ENCODE measurements around the gene MYRF.

Gene MYRF

GRCh38 chr11:61765550-61766253, 13.3 kb downstream of the MYRF start:
- Histone ChIP-seq H3K4me1 (ENCODE audit: control insufficient read depth in 2 of 2, insufficient read depth in 2 of 2, low read length in 2 of 2) (peaks cover 0 to 2% of the 10 kb centered on the region in 2 donors), H3K9me3 (ENCODE audit: control insufficient read depth in 2 of 2, low read length in 2 of 2) (no peaks in the 10 kb centered on the region), H3K9ac (ENCODE audit: low read depth in 1 of 2, low read length in 2 of 2) (no peak overlapping the region), H3K27me3 (ENCODE audit: control insufficient read depth in 2 of 2, insufficient read depth in 2 of 2, low read length in 2 of 2) (no peaks in the 10 kb centered on the region), H3K36me3 (ENCODE audit: control insufficient read depth in 2 of 2, insufficient read depth in 2 of 2, low read length in 2 of 2) (no peaks in the 10 kb centered on the region), H3K27ac (ENCODE audit: low read depth in 2 of 2, low read length in 2 of 2) (no peak overlapping the region), H3K4me3 (ENCODE audit: low read length in 2 of 2) (no peak overlapping the region)

- no peaks in the 10 kb centered on the region for H3K9me3 ChIP-seq (ENCODE audit: control insufficient read depth in 2 of 2, low read length in 2 of 2)
- H3K27ac ChIP-seq (ENCODE audit: low read depth in 2 of 2, low read length in 2 of 2): no peak overlapping the region
- H3K27me3 ChIP-seq (ENCODE audit: control insufficient read depth in 2 of 2, insufficient read depth in 2 of 2, low read length in 2 of 2): no peaks in the 10 kb centered on the region
- no peak overlapping the region for H3K4me3 ChIP-seq (ENCODE audit: low read length in 2 of 2)
- H3K9ac ChIP-seq (ENCODE audit: low read depth in 1 of 2, low read length in 2 of 2): no peak overlapping the region
- H3K4me1 ChIP-seq (ENCODE audit: control insufficient read depth in 2 of 2, insufficient read depth in 2 of 2, low read length in 2 of 2): peaks cover 0 to 2% of the 10 kb centered on the region in 2 donors
- no peaks in the 10 kb centered on the region for H3K36me3 ChIP-seq (ENCODE audit: control insufficient read depth in 2 of 2, insufficient read depth in 2 of 2, low read length in 2 of 2)
Measured at GRCh38 chr11:61766353-61766841, 14.0 kb downstream of the MYRF start.

- Histone ChIP-seq H3K9ac (ENCODE audit: low read depth in 1 of 2, low read length in 2 of 2) (no peak overlapping the region), H3K4me3 (ENCODE audit: low read length in 2 of 2) (no peak overlapping the region), H3K4me1 (ENCODE audit: control insufficient read depth in 2 of 2, insufficient read depth in 2 of 2, low read length in 2 of 2) (peaks cover 3 to 5% of the 10 kb centered on the region in 2 donors)
Measured at GRCh38 chr11:61768376-61769076, 16.1 kb downstream of the MYRF start.

GRCh38 chr11:61769169-61769920, 16.9 kb downstream of the MYRF start:
- Histone ChIP-seq H3K9ac (ENCODE audit: low read depth in 1 of 2, low read length in 2 of 2) (no peak overlapping the region), H3K27ac (ENCODE audit: low read depth in 2 of 2, low read length in 2 of 2) (no peak overlapping the region), H3K27me3 (ENCODE audit: control insufficient read depth in 2 of 2, insufficient read depth in 2 of 2, low read length in 2 of 2) (no peaks in the 10 kb centered on the region), H3K4me3 (ENCODE audit: low read length in 2 of 2) (no peak overlapping the region), H3K36me3 (ENCODE audit: control insufficient read depth in 2 of 2, insufficient read depth in 2 of 2, low read length in 2 of 2) (no peaks in the 10 kb centered on the region), H3K4me1 (ENCODE audit: control insufficient read depth in 2 of 2, insufficient read depth in 2 of 2, low read length in 2 of 2) (peaks cover 3 to 5% of the 10 kb centered on the region in 2 donors), H3K9me3 (ENCODE audit: control insufficient read depth in 2 of 2, low read length in 2 of 2) (no peaks in the 10 kb centered on the region)

More at GRCh38 chr11:61768376-61769076, 16.1 kb downstream of the MYRF start:
- no peaks in the 10 kb centered on the region for H3K9me3 ChIP-seq (ENCODE audit: control insufficient read depth in 2 of 2, low read length in 2 of 2)
- H3K27me3 ChIP-seq (ENCODE audit: control insufficient read depth in 2 of 2, insufficient read depth in 2 of 2, low read length in 2 of 2): no peaks in the 10 kb centered on the region
- no peaks in the 10 kb centered on the region for H3K36me3 ChIP-seq (ENCODE audit: control insufficient read depth in 2 of 2, insufficient read depth in 2 of 2, low read length in 2 of 2)
- H3K27ac ChIP-seq (ENCODE audit: low read depth in 2 of 2, low read length in 2 of 2): no peak overlapping the region

GRCh38 chr11:61769946-61770683, 17.7 kb downstream of the MYRF start:
- H3K4me3 ChIP-seq (ENCODE audit: low read length in 2 of 2): no peak overlapping the region
- H3K4me1 ChIP-seq (ENCODE audit: control insufficient read depth in 2 of 2, insufficient read depth in 2 of 2, low read length in 2 of 2): peaks cover 3 to 5% of the 10 kb centered on the region in 2 donors
- no peaks in the 10 kb centered on the region for H3K36me3 ChIP-seq (ENCODE audit: control insufficient read depth in 2 of 2, insufficient read depth in 2 of 2, low read length in 2 of 2)
- H3K9me3 ChIP-seq (ENCODE audit: control insufficient read depth in 2 of 2, low read length in 2 of 2): no peaks in the 10 kb centered on the region
- H3K9ac ChIP-seq (ENCODE audit: low read depth in 1 of 2, low read length in 2 of 2): no peak overlapping the region
- no peaks in the 10 kb centered on the region for H3K27me3 ChIP-seq (ENCODE audit: control insufficient read depth in 2 of 2, insufficient read depth in 2 of 2, low read length in 2 of 2)
- no peak overlapping the region for H3K27ac ChIP-seq (ENCODE audit: low read depth in 2 of 2, low read length in 2 of 2)

DNA sequence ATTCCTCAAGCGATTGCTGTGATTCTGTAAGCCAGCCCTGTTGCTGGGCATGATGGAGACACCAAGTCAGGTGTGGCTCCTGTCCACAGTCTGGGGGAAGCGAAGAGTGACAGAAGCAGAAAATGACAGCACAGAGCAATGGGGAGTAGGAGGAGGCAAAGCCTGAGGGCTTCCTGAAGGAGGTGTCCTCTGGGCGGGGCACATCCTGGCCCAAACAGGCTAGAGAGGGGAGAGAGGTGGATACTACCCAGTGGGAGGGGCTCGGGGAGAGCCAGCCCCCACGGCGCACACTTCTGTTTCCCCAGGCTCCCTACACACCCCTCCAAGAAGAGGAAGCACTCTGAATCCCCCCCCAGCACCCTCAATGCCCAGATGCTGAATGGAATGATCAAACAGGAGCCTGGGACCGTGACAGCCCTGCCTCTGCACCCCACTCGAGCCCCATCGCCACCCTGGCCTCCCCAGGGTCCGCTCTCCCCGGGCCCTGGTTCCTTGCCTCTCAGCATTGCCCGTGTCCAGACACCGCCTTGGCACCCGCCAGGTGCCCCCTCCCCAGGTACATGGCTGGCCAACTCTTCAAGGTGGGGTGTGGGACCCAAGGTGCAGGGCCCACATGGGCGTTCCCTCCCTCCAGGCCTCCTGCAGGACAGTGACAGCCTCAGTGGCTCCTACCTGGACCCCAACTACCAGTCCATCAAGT, 18.9 kb downstream of the MYRF start:
- Histone ChIP-seq H3K9ac (ENCODE audit: low read depth in 1 of 2, low read length in 2 of 2) (no peak overlapping the region), H3K9me3 (ENCODE audit: control insufficient read depth in 2 of 2, low read length in 2 of 2) (no peaks in the 10 kb centered on the region), H3K27me3 (ENCODE audit: control insufficient read depth in 2 of 2, insufficient read depth in 2 of 2, low read length in 2 of 2) (no peaks in the 10 kb centered on the region), H3K36me3 (ENCODE audit: control insufficient read depth in 2 of 2, insufficient read depth in 2 of 2, low read length in 2 of 2) (no peaks in the 10 kb centered on the region), H3K4me3 (ENCODE audit: low read length in 2 of 2) (no peak overlapping the region), H3K27ac (ENCODE audit: low read depth in 2 of 2, low read length in 2 of 2) (no peak overlapping the region), H3K4me1 (ENCODE audit: control insufficient read depth in 2 of 2, insufficient read depth in 2 of 2, low read length in 2 of 2) (peaks cover 3 to 5% of the 10 kb centered on the region in 2 donors)

GRCh38 chr11:61771985-61772455, 19.6 kb downstream of the MYRF start:
- Histone ChIP-seq H3K9me3 (ENCODE audit: control insufficient read depth in 2 of 2, low read length in 2 of 2) (no peaks in the 10 kb centered on the region), H3K27ac (ENCODE audit: low read depth in 2 of 2, low read length in 2 of 2) (no peak overlapping the region), H3K4me3 (ENCODE audit: low read length in 2 of 2) (no peak overlapping the region)

GRCh38 chr11:61773356-61773755, 20.9 kb downstream of the MYRF start:
- no peak overlapping the region for H3K4me3 ChIP-seq (ENCODE audit: low read length in 2 of 2)
- peaks cover 0 to 2% of the 10 kb centered on the region in 2 donors for H3K36me3 ChIP-seq (ENCODE audit: control insufficient read depth in 2 of 2, insufficient read depth in 2 of 2, low read length in 2 of 2)
- H3K27ac ChIP-seq (ENCODE audit: low read depth in 2 of 2, low read length in 2 of 2): no peak overlapping the region
- no peaks in the 10 kb centered on the region for H3K9me3 ChIP-seq (ENCODE audit: control insufficient read depth in 2 of 2, low read length in 2 of 2)
- peaks cover 3 to 5% of the 10 kb centered on the region in 2 donors for H3K4me1 ChIP-seq (ENCODE audit: control insufficient read depth in 2 of 2, insufficient read depth in 2 of 2, low read length in 2 of 2)
- H3K27me3 ChIP-seq (ENCODE audit: control insufficient read depth in 2 of 2, insufficient read depth in 2 of 2, low read length in 2 of 2): no peaks in the 10 kb centered on the region
- H3K9ac ChIP-seq (ENCODE audit: low read depth in 1 of 2, low read length in 2 of 2): no peak overlapping the region

More at GRCh38 chr11:61771985-61772455, 19.6 kb downstream of the MYRF start:
- Histone ChIP-seq H3K27me3 (ENCODE audit: control insufficient read depth in 2 of 2, insufficient read depth in 2 of 2, low read length in 2 of 2) (no peaks in the 10 kb centered on the region), H3K9ac (ENCODE audit: low read depth in 1 of 2, low read length in 2 of 2) (no peak overlapping the region), H3K36me3 (ENCODE audit: control insufficient read depth in 2 of 2, insufficient read depth in 2 of 2, low read length in 2 of 2) (no peaks in the 10 kb centered on the region), H3K4me1 (ENCODE audit: control insufficient read depth in 2 of 2, insufficient read depth in 2 of 2, low read length in 2 of 2) (peaks cover 3 to 5% of the 10 kb centered on the region in 2 donors)

DNA sequence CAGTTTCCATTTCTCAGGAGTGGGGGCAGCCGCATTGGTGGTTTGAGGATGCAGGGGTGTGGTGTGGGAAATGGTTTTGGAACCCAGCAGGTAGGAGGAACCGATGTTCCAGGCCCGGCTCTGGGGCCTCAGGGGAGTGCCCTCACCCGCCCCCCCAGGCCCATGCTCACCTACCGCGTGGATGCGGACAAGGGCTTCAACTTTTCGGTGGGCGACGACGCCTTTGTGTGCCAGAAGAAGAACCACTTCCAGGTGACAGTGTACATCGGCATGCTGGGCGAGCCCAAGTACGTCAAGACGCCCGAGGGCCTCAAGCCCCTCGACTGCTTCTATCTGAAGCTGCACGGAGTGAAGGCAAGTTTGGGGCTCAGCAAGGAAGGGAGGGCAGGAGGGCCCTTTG, 21.4 kb downstream of the MYRF start:
- H3K9me3 ChIP-seq (ENCODE audit: control insufficient read depth in 2 of 2, low read length in 2 of 2): no peaks in the 10 kb centered on the region
- H3K9ac ChIP-seq (ENCODE audit: low read depth in 1 of 2, low read length in 2 of 2): no peak overlapping the region
- peaks cover 0 to 5% of the 10 kb centered on the region in 2 donors for H3K36me3 ChIP-seq (ENCODE audit: control insufficient read depth in 2 of 2, insufficient read depth in 2 of 2, low read length in 2 of 2)
- no peak overlapping the region for H3K27ac ChIP-seq (ENCODE audit: low read depth in 2 of 2, low read length in 2 of 2)
- H3K4me1 ChIP-seq (ENCODE audit: control insufficient read depth in 2 of 2, insufficient read depth in 2 of 2, low read length in 2 of 2): peaks cover 3 to 5% of the 10 kb centered on the region in 2 donors
- no peak overlapping the region for H3K4me3 ChIP-seq (ENCODE audit: low read length in 2 of 2)
- no peaks in the 10 kb centered on the region for H3K27me3 ChIP-seq (ENCODE audit: control insufficient read depth in 2 of 2, insufficient read depth in 2 of 2, low read length in 2 of 2)

Measured in mucosa of rectum (tissue), 2 donors.